ENCODE measurements around the gene CCDC200. TPM values are rescaled to one million over a fixed set of nuclear protein-coding genes. Genes with fewer than 3 reads are reported as not detected.

Gene CCDC200
- total and polyA plus RNA-seq, 2 experiments from 2014 or later: 0.70 TPM; not detected in 1

GRCh38 chr17:43183921-43184320, 44.5 kb downstream of the CCDC200 start:
- Histone ChIP-seq H3K9ac (no peak overlapping the region), H3F3A (ENCODE audit: insufficient read depth) (no peaks in the 10 kb centered on the region; the same call in 1 of the 2 replicates), H4K20me1 (ENCODE audit: insufficient read depth) (no peaks in the 10 kb centered on the region), H3K27ac (no peak overlapping the region), H3K4me1 (ENCODE audit: insufficient read depth) (no peaks in the 10 kb centered on the region), H3K27me3 (replicated peaks; ENCODE audit: insufficient read depth) (no peaks in the 10 kb centered on the region), H3K9me2 (ENCODE audit: insufficient read depth) (no peaks in the 10 kb centered on the region), H2AFZ (no peak overlapping the region), H3K4me3 (no peak overlapping the region), H3K36me3 (ENCODE audit: low read depth) (peaks cover 59% of the 10 kb centered on the region), H3K4me2 (ENCODE audit: unreplicated experiment) (no peak overlapping the region), H3K79me2 (ENCODE audit: insufficient read depth) (peaks cover 23% of the 10 kb centered on the region), H3K9me3 (ENCODE audit: low read depth) (no peaks in the 10 kb centered on the region)
- no peak for DNase-seq
- WGBS, 2 experiments (ENCODE audit: low coverage in 1 of 2, low lambda C conversion rate in 2 of 2, missing lambda C conversion rate in 2 of 2): 87 to 88% methylated on average over 3 of the region's 3 CpGs
- in situ Hi-C loops (cut with MboI): no loop called here
- TF ChIP-seq EZH2 (IDR thresholded peaks at IDR 0.05; ENCODE audit: insufficient read depth, poor library complexity, severe bottlenecking) (no peak), EZH2phosphoT487 (IDR thresholded peaks at IDR 0.05; ENCODE audit: insufficient read depth, low read depth) (no peak)

- 95 to 97% methylated on average over 2 of the region's 2 CpGs for WGBS, 2 experiments (ENCODE audit: low coverage in 1 of 2, low lambda C conversion rate in 2 of 2, missing lambda C conversion rate in 2 of 2)
- in situ Hi-C loops (cut with MboI): no loop called here
- Histone ChIP-seq H4K20me1 (ENCODE audit: insufficient read depth) (no peaks in the 10 kb centered on the region), H3K27ac (peak overlapping the region; percentile 66), H3K4me3 (no peak overlapping the region), H3K4me2 (ENCODE audit: unreplicated experiment) (no peak overlapping the region), H3K79me2 (ENCODE audit: insufficient read depth) (peaks cover 75% of the 10 kb centered on the region), H3K36me3 (ENCODE audit: low read depth) (peaks cover 42% of the 10 kb centered on the region), H3K4me1 (ENCODE audit: insufficient read depth) (peaks cover 20% of the 10 kb centered on the region), H3K9me2 (ENCODE audit: insufficient read depth) (no peaks in the 10 kb centered on the region), H3K9ac (peak overlapping the region; percentile 52; the same call in 1 of the 2 replicates), H3K9me3 (ENCODE audit: low read depth) (no peaks in the 10 kb centered on the region), H3F3A (ENCODE audit: insufficient read depth) (peaks cover 38% of the 10 kb centered on the region), H2AFZ (no peak overlapping the region), H3K27me3 (replicated peaks; ENCODE audit: insufficient read depth) (no peaks in the 10 kb centered on the region)
- TF ChIP-seq EZH2 (IDR thresholded peaks at IDR 0.05; ENCODE audit: insufficient read depth, poor library complexity, severe bottlenecking) (no peak), EZH2phosphoT487 (IDR thresholded peaks at IDR 0.05; ENCODE audit: insufficient read depth, low read depth) (no peak)
- no peak for DNase-seq
Observed at GRCh38 chr17:43176119-43176570, 52.3 kb downstream of the CCDC200 start.

- TF ChIP-seq EZH2 (IDR thresholded peaks at IDR 0.05; ENCODE audit: insufficient read depth, poor library complexity, severe bottlenecking): no peak
- no peak for TF ChIP-seq EZH2phosphoT487 (IDR thresholded peaks at IDR 0.05; ENCODE audit: insufficient read depth, low read depth)
- H3K27ac ChIP-seq: peak overlapping the region; percentile 66
- H4K20me1 ChIP-seq (ENCODE audit: insufficient read depth): no peaks in the 10 kb centered on the region
- H3K4me2 ChIP-seq (ENCODE audit: unreplicated experiment): peak overlapping the region; percentile 44
- in situ Hi-C loops (cut with MboI): no loop called here
- peaks cover 75% of the 10 kb centered on the region for H3K79me2 ChIP-seq (ENCODE audit: insufficient read depth)
- peak overlapping the region; percentile 29; the same call in 1 of the 2 replicates for H3K4me3 ChIP-seq
- no peaks in the 10 kb centered on the region for H3K9me3 ChIP-seq (ENCODE audit: low read depth)
- peak; percentile 74 for DNase-seq
- peaks cover 20% of the 10 kb centered on the region for H3K4me1 ChIP-seq (ENCODE audit: insufficient read depth)
- no peak overlapping the region for H2AFZ ChIP-seq
- peaks cover 36% of the 10 kb centered on the region for H3K36me3 ChIP-seq (ENCODE audit: low read depth)
- H3K9me2 ChIP-seq (ENCODE audit: insufficient read depth): no peaks in the 10 kb centered on the region
- H3K9ac ChIP-seq: peak overlapping the region; percentile 52
- no peaks in the 10 kb centered on the region for H3K27me3 ChIP-seq (replicated peaks; ENCODE audit: insufficient read depth)
- H3F3A ChIP-seq (ENCODE audit: insufficient read depth): peaks cover 42% of the 10 kb centered on the region
- WGBS, 2 experiments (ENCODE audit: low coverage in 1 of 2, low lambda C conversion rate in 2 of 2, missing lambda C conversion rate in 2 of 2): 34 to 36% methylated on average over 4 of the region's 4 CpGs
Observed at GRCh38 chr17:43175213-43176118, 53.0 kb downstream of the CCDC200 start.

GRCh38 chr17:43171586-43172487, 56.6 kb downstream of the CCDC200 start:
- Histone ChIP-seq H3K36me3 (ENCODE audit: low read depth) (peaks cover 10% of the 10 kb centered on the region; the same call in 1 of the 2 replicates), H3K4me3 (peak overlapping the region; percentile 93), H3K4me2 (ENCODE audit: unreplicated experiment) (peak overlapping the region; percentile 99), H4K20me1 (ENCODE audit: insufficient read depth) (no peaks in the 10 kb centered on the region), H3K27ac (peak overlapping the region; percentile 99), H3K27me3 (replicated peaks; ENCODE audit: insufficient read depth) (no peaks in the 10 kb centered on the region), H3F3A (ENCODE audit: insufficient read depth) (peaks cover 52% of the 10 kb centered on the region), H3K9me2 (ENCODE audit: insufficient read depth) (no peaks in the 10 kb centered on the region), H3K4me1 (ENCODE audit: insufficient read depth) (peaks cover 26% of the 10 kb centered on the region), H3K79me2 (ENCODE audit: insufficient read depth) (peaks cover 54% of the 10 kb centered on the region), H3K9me3 (ENCODE audit: low read depth) (no peaks in the 10 kb centered on the region), H3K9ac (peak overlapping the region; percentile 96), H2AFZ (peak overlapping the region; percentile 91)
- 2% methylated on average over 12 of the region's 12 CpGs for WGBS, 2 experiments (ENCODE audit: low coverage in 1 of 2, low lambda C conversion rate in 2 of 2, missing lambda C conversion rate in 2 of 2)
- in situ Hi-C loops (cut with MboI): no loop called here
- no peak for TF ChIP-seq EZH2 (IDR thresholded peaks at IDR 0.05; ENCODE audit: insufficient read depth, poor library complexity, severe bottlenecking)
- no peak for TF ChIP-seq EZH2phosphoT487 (IDR thresholded peaks at IDR 0.05; ENCODE audit: insufficient read depth, low read depth)
- DNase-seq: peak; percentile 94

Small RNAs within 50 kb of the gene (small RNA-seq; reads per million reads assigned to genes)
- not detected for gene RF00004 (ENCODE audit: low read depth, low replicate concordance)
- not detected for gene RNU2-1 (ENCODE audit: low read depth, low replicate concordance)

Other genes with a start within 250 kb of the CCDC200 start
- not detected in 2 replicates for gene PTGES3L, start 248.5 kb downstream of the CCDC200 start, total RNA-seq (2014; rRNA removed; shearing (Covaris generic))
- 0.62 and 0.90 TPM in 2 replicates for gene PTGES3L, start 248.5 kb downstream of the CCDC200 start, polyA plus RNA-seq (2016; fragmentation: Nextera tagmentation; extraction: Ambion mirVana)
- gene RUNDC1, start 248.1 kb downstream of the CCDC200 start, total RNA-seq (2014; rRNA removed; shearing (Covaris generic)): 6.4 and 8.0 TPM in 2 replicates
- 7.6 and 9.3 TPM in 2 replicates for gene RUNDC1, start 248.1 kb downstream of the CCDC200 start, polyA plus RNA-seq (2016; fragmentation: Nextera tagmentation; extraction: Ambion mirVana)
- 928 and 1,286 TPM in 2 replicates for gene RPL27, start 230.2 kb downstream of the CCDC200 start, total RNA-seq (2014; rRNA removed; shearing (Covaris generic))
- 1,038 and 1,095 TPM in 2 replicates for gene RPL27, start 230.2 kb downstream of the CCDC200 start, polyA plus RNA-seq (2016; fragmentation: Nextera tagmentation; extraction: Ambion mirVana)
- 21.8 and 27.7 TPM in 2 replicates for gene IFI35, start 221.8 kb downstream of the CCDC200 start, total RNA-seq (2014; rRNA removed; shearing (Covaris generic))
- gene IFI35, start 221.8 kb downstream of the CCDC200 start, polyA plus RNA-seq (2016; fragmentation: Nextera tagmentation; extraction: Ambion mirVana): 23.3 and 27.6 TPM in 2 replicates
- 215 and 238 TPM in 2 replicates for gene VAT1, start 206.2 kb downstream of the CCDC200 start, total RNA-seq (2014; rRNA removed; shearing (Covaris generic))
- 223 and 243 TPM in 2 replicates for gene VAT1, start 206.2 kb downstream of the CCDC200 start, polyA plus RNA-seq (2016; fragmentation: Nextera tagmentation; extraction: Ambion mirVana)
- gene RND2, start 203.4 kb downstream of the CCDC200 start, total RNA-seq (2014; rRNA removed; shearing (Covaris generic)): 0.11 TPM in 1 of 2 replicates, not detected in the other
- gene RND2, start 203.4 kb downstream of the CCDC200 start, polyA plus RNA-seq (2016; fragmentation: Nextera tagmentation; extraction: Ambion mirVana): 0.18 and 0.30 TPM in 2 replicates
- gene BRCA1, start 103.3 kb downstream of the CCDC200 start, total RNA-seq (2014; rRNA removed; shearing (Covaris generic)): 13.6 and 21.6 TPM in 2 replicates
- gene BRCA1, start 103.3 kb downstream of the CCDC200 start, polyA plus RNA-seq (2016; fragmentation: Nextera tagmentation; extraction: Ambion mirVana): 11.7 and 12.7 TPM in 2 replicates
- 109 and 121 TPM in 2 replicates for gene NBR1, start 57.4 kb downstream of the CCDC200 start, total RNA-seq (2014; rRNA removed; shearing (Covaris generic))
- gene NBR1, start 57.4 kb downstream of the CCDC200 start, polyA plus RNA-seq (2016; fragmentation: Nextera tagmentation; extraction: Ambion mirVana): 71.5 and 71.6 TPM in 2 replicates
- gene TMEM106A, start 16.7 kb downstream of the CCDC200 start, total RNA-seq (2014; rRNA removed; shearing (Covaris generic)): 10.2 and 15.4 TPM in 2 replicates
- 5.1 and 5.9 TPM in 2 replicates for gene TMEM106A, start 16.7 kb downstream of the CCDC200 start, polyA plus RNA-seq (2016; fragmentation: Nextera tagmentation; extraction: Ambion mirVana)
- gene RNU2-1, start 5.4 kb upstream of the CCDC200 start, total RNA-seq (2014; rRNA removed; shearing (Covaris generic)): not detected in 2 replicates
- 3.7 and 5.0 TPM in 2 replicates for gene RNU2-1, start 5.4 kb upstream of the CCDC200 start, polyA plus RNA-seq (2016; fragmentation: Nextera tagmentation; extraction: Ambion mirVana)
- gene ARL4D, start 170.4 kb upstream of the CCDC200 start, total RNA-seq (2014; rRNA removed; shearing (Covaris generic)): 23.0 and 27.8 TPM in 2 replicates
- gene ARL4D, start 170.4 kb upstream of the CCDC200 start, polyA plus RNA-seq (2016; fragmentation: Nextera tagmentation; extraction: Ambion mirVana): 49.4 and 50.4 TPM in 2 replicates

Data from GM23248 (cell line).